AG09319 (cell line): Measurements from ENCODE around the gene DNAJB7.
"Not testable (repeated sequence)": the region's sequence is repeated elsewhere in the genome, so short reads cannot be mapped to it uniquely, and the experiment has no call there.

Experiments
- DNase-seq: peaks from one replicate; pipeline ENCODE4 v3.0.0-alpha.2; 2010; ENCODE audit warnings: low read depth; ENCODE audit errors: extremely low read depth
- TF ChIP-seq, protein P1 (sequence below): IDR thresholded peaks from 2 replicates; pipeline ENCODE4 v1.5.1; 2011; ENCODE audit warnings: low read depth, mild to moderate bottlenecking, inconsistent platforms, low read length, moderate library complexity

DNAJB7 gene

DNA sequence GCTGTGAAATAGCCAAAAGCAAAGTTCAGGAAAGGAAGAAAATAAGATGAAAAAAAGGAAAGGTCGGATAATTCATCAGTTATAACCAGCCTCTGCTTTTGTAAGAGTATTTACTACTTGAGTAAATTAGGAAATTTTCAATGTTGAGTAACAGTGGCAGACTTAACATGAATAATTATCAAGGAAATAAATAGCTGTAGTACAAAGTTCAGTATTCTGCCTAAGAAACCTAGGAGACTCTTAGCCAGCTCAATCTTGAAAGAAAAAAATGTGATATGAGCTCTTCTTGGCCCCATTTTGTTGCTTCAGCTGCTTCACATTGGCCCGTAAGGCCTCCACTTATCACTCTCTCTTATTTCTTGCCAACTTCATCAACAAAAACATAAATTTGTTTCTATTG lies 17.0 kb upstream of the DNAJB7 start:
- DNase-seq = no peak
- TF ChIP-seq, protein P1, sequence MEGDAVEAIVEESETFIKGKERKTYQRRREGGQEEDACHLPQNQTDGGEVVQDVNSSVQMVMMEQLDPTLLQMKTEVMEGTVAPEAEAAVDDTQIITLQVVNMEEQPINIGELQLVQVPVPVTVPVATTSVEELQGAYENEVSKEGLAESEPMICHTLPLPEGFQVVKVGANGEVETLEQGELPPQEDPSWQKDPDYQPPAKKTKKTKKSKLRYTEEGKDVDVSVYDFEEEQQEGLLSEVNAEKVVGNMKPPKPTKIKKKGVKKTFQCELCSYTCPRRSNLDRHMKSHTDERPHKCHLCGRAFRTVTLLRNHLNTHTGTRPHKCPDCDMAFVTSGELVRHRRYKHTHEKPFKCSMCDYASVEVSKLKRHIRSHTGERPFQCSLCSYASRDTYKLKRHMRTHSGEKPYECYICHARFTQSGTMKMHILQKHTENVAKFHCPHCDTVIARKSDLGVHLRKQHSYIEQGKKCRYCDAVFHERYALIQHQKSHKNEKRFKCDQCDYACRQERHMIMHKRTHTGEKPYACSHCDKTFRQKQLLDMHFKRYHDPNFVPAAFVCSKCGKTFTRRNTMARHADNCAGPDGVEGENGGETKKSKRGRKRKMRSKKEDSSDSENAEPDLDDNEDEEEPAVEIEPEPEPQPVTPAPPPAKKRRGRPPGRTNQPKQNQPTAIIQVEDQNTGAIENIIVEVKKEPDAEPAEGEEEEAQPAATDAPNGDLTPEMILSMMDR = no peak

DNA sequence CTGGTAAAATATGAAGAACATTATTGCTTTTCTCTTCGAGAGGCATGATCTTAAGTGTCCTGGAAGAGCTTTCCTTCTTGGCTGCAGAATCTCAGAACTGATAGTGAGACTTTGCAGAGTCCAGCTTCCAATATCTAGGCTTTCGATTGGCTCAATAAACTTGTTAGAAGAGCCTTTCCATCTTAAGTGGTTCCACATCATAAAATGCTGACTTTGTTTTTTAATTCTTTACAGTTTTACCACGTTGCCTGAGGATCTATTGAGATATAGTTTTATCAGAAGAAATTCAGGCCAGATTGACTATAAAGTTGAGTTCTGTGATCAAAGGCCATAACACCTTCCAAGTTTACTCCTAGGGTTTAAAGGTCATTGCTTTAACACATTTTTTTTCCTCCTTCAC lies 15.6 kb upstream of the DNAJB7 start:
- TF ChIP-seq, protein P1 = no peak
- DNase-seq = no peak

DNA sequence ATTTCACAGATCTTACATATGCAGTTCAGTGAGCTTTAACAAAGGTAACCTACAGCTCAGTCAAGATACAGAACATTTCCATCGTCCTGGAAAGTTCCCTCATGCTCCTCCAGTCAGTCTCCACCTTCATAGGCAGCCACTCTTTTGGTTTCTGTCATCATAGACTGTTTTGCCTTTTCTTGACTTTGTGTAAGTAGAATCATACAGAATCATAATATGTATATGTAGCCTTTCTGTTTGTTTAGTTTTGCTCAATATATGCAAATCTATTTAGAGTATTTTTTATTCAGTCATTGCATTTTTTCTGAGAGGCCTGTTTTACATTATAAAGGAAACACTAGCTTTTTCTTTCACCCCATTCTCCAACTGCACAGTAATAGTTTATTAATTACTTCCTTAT lies 15.0 kb upstream of the DNAJB7 start:
- no peak for DNase-seq
- TF ChIP-seq, protein P1 = no peak

DNA sequence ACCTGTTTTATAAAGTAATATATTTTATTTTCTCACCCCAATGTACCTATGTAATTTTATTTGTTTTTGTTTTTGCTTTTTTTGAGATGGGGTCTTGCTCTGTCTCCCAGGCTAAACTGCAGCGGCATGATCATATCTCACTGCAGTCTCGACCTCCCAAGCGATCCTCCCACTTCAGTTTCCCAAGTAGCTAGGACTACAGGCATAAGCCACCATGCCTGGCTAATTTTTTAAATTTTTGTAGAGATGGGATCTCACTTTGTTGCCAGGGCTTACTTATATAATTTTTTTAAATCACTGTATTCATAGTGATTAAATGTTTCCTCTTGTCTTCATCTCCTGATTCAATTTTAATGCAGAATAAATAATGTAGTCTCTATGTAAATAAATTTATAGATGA lies 13.2 kb upstream of the DNAJB7 start:
- TF ChIP-seq, protein P1 = no peak
- no peak for DNase-seq

DNA sequence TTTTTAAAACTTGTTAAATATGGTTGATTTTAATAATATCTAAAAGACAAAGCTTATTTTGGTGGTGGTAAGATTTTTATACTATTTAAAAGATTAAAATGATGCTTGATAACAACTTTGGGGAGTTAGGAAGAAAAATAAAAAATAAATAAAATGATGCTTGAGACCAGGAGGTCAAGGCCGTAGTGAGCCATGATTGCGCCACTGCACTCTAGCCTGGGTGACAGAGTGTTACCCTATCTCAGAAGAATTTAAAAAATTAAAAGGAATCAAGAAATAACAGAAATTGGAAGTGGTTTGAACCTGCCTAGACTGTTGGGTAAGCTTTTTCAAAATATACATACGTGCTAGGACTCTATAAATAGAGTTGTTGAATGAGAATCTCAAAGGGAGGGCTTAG lies 12.1 kb upstream of the DNAJB7 start:
- no peak for DNase-seq
- TF ChIP-seq, protein P1 = no peak

DNA sequence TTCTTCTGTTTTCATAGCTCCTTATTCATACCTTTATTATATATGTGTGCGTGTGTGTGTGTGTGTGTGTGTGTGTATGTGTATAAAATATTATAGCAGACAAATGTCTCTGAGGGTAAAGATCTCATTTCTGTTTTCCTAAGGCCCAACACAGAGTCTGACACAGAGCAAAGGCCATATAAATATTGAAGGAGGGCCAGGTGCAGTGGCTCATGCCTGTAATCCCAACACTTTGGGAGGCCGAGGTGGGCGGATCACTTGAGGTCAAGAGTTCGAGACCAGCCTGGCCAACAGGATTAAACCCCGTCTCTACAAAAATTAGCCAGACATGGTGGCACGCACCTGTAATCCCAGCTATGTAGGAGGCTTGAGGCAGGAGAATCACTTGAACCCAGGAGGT lies 6.5 kb upstream of the DNAJB7 start:
- DNase-seq = not testable (repeated sequence)

DNA sequence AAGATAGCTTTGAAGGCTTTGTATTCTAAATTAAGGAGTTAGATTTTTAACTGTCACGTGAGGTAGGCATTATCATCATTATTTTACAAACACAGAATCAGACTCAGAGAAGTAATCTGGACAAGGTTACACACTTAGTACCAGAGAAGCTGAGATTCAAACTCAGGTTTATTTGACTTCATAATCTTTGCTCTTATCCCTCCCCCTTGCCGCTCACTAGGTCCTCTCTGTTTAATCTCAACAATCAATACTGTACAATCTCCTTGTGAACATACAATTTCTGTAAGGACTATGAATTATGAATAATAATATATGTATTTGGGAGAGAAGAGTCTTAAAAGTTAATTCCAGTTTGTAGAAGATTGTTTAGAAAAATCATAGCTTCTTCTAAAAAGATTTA lies 5.2 kb upstream of the DNAJB7 start:
- no peak for DNase-seq
- TF ChIP-seq, protein P1 = no peak

DNA sequence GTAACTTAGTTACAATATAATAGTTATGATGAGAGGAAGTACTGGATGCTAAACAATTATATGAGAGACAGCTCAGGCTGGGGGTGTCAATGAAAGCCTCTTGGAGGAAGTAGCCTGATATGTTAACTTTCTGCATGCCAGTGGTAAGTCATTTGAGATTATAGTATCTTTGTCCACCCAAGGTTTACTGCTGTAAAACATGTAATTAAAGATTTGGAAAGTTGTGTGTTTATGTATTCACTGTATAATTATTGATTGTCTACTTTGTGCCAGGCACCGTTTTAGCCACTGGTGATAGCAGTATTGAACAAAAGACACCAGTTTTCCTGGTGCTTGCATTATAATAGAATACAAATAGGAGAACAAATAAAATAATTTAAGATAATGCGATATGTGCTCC lies 624 bp upstream of the DNAJB7 start:
- TF ChIP-seq, protein P1 = no peak
- DNase-seq = no peak
